Activated gamma-delta T cell (primary cell): ENCODE results near the gene MRPL20.
"Not testable (repeated sequence)": the region's sequence is repeated elsewhere in the genome, so short reads cannot be mapped to it uniquely, and the experiment has no call there.

Source experiments
- DNase-seq: peaks from one replicate; lab custom pipeline; 2025; lab: John Stamatoyannopoulos, UW

Gene MRPL20

GRCh38 chr1:1425753-1426495, 18.8 kb upstream of the MRPL20 start:
- DNase-seq, result no peak

DNA sequence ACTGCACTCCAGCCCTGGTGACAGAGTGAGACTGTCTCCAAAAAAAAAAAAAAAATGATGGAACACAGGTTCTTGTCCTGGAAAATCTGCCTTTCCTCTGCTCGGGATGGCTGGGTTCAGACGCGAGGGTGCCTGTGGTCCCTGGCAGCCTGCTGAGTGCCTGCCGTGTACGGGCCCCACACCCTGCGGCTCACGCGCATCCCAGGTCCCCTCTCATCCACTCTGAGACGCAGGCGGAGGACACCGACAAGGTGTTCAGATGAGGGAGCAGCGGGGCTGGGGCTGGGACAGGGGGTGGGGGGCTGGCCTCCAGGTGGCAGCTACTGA, 18.3 kb upstream of the MRPL20 start:
- DNase-seq, result no peak

DNA sequence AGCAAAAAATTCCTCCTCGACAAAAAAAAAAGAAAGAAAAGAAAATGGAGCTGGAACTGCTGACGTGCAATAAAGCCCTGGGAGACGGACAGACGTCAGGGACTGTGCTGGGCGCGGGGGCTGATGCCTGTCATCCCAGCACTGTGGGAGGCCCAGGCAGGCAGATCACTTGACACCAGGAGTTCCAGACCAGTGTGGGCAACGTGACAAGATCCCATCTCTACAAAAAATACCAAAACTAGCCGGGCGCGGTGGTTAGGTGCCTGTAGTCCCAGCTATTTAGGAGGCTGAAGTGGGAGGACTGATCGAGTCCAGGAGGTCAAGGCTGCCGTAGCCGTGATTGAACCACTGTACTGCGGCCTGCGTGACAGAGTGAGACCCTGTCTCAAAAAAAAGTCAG, 17.6 kb upstream of the MRPL20 start:
- DNase-seq, result no peak

DNA sequence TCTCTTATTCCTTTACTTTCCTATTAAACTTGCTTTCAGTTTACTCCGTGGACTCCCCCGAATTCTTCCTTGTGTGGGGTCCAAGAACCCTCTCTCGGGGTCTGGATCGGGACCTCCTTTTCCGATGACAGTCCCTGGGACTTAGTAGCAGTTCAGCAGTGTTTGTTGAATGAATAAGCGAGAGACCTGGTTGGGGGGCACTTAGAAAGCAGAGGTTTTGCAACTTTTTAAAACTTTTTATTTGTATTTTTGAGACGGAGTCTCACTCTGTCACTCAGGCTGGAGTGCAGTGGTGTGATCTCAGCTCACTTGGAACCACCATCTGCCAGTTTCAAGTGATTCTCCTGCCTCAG, 16.1 kb upstream of the MRPL20 start:
- no peak for DNase-seq

DNA sequence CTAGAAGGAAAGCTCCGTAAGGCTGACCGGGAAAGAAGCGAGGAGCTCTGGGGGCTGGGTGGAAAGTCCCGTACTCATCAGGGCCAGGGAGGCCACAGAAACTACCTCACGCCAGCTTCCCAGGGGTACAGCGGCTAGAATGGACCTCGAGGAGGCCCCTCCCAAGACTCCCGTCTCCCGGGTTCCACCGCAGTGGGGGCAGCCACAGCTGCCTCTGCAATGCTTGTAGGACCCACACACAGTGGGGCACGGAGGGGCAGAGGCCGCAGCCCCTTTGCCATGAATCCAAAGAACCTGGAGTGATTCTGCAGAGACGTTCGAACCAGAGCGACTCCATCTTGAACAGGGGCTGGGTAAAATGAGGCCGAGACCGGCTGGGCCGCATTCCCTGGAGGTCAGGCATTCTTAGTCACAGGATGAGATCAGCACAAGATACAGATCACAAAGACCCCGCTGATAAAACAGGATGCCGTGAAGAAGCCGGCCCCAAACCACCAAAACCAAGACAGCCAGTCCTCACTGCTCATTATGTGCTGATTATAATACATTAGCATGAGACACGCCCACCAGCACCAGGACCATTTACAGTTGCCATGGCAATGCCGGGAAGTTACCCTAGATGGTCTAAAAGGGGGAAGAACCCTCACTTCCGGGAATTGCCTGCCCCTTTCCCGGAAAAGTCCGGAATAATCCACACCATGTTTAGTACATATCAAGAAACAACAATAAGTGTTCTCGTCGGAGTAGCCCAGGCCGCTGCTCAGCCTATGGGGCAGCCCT, 15.6 kb upstream of the MRPL20 start:
- DNase-seq, result no peak

GRCh38 chr1:1421907-1422464, 14.9 kb upstream of the MRPL20 start:
- no peak for DNase-seq

DNA sequence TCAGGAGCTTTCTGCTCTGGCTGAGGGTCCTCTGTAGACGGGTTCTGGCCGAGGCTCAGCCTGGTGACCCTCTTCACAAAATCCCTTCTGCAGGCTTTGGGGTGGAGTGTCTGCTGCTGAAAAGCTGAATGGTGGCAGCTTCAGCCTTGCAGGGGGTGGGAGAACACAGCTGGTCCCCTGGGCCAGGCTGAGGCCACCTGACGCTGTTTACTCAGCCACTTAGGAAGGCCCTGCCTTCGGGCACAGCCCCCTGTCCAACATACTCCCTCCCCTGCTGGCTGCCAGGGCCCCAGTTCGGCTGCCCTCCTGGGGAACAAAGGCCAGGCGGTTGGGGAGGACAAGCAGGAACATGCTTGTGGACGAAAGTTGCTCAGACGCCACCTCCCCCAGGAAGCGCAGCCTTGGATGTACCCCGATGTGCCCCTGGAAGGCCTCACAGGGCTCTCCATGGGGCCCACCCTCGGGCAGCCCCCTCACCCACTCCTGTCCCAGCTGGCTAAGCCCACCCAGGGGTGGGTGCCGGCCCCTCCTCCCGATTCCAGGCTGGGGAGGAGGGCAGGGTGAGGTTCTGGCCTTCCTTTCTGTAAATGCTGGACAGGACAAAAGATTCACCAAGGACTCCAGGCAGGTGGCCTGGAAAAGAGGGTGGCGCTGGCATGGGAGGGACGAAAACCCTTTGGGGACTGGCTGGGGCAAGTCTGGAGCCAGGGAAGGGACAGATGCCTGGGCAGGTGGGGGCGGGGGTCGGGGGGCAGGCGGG, 14.2 kb upstream of the MRPL20 start, which contains the start of gene ANKRD65:
Gene ANKRD65 (minus strand): TSS at position 130 of the 760 bp plus-strand sequence. CDS start 271 bp downstream, outside the sequence.
- DNase-seq, result no peak

GRCh38 chr1:1420654-1421141, 13.6 kb upstream of the MRPL20 start:
- DNase-seq, result no peak

DNA sequence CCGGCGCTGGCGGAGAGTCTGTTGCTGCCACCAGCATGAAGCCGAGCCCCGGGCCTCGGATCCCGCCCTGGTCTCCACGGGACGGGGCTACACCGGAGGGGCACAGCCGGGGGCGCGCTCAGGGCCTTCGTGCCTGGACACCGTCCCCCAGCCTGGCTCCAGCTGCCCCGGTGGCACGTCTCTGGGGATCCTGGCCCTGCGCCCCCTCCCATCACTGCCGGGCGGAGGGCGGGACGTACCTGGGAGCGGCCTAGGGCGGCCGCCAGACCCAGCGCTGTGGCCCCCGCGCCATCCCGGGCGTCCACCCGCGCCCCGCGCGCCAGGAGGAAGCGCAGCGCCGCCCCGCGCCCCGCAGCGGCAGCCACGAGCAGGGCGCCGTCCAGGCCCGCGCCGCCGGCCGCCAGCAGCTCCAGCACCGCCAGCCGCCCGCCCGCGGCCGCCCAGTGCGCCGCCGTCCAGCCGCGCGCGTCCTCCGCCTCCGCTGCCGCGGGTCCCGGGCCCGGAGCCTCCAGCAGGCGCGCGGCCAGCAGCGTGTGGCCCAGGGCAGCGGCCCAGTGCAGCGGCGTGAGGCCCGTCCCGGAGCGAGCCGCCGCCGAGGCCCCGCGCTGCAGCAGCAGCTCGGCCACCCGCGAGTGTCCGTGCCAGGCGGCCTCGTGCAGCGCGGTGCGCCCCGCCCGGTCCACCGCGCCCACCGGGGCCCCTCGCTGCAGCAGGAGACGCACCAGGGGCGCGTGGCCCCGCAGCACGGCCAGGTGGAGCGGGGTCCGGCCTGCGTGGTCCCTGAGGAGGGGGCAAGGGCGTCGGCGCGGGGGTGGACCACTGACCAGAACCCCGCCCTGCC, 12.9 kb upstream of the MRPL20 start:
- DNase-seq, result no peak

- no peak for DNase-seq
These were observed 12.3 kb upstream of the MRPL20 start for GRCh38 chr1:1419363-1419812.

GRCh38 chr1:1418464-1419362, 11.6 kb upstream of the MRPL20 start:
- no peak for DNase-seq

GRCh38 chr1:1417825-1418463, 10.9 kb upstream of the MRPL20 start:
- DNase-seq, result not testable (repeated sequence)

DNA sequence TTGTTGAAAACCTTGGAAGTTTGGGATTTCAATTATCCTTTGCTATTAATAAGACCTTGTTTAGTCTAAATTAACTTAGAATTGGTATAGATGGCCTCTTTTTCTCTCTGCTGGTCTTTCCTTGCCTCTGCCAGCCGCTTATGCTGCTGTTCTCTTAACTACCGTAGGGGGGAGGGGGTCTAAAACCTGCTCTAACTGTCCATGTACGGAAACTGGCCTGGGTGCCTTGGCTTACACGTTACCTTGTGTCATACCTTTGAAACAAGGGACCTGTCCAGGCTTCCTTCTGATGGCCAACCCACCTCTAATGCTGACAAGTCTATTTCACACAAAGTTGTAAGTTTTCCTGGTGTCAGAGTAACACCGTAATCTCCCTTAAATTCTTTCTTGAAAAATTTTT, 10.3 kb upstream of the MRPL20 start:
- DNase-seq, result not testable (repeated sequence)

DNA sequence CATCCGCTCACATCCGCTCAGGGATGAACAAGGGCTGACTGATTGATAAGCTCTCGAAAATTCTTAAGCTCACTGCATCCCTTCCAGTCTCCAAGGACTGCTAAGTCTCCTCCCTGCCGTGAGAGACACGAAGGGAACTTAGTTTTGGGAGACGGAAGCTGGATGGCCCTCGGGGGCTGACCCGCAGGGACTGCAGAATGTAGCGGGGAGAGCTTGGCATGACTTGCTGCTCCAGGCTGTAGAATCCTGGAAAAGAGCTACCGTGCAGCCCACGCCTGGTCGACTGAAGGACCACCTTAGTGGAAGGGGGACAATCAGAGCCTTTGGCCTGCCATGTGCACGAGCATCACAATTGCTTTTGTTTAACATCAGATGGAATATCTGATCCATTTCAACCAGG, 8.7 kb upstream of the MRPL20 start:
- DNase-seq, result no peak

- not testable (repeated sequence) for DNase-seq
These were observed 5.3 kb upstream of the MRPL20 start for GRCh38 chr1:1412311-1412902.

- DNase-seq, result no peak
These were observed 4.5 kb upstream of the MRPL20 start for GRCh38 chr1:1411626-1412025.

GRCh38 chr1:1410238-1410637, 3.1 kb upstream of the MRPL20 start:
- not testable (repeated sequence) for DNase-seq

DNA sequence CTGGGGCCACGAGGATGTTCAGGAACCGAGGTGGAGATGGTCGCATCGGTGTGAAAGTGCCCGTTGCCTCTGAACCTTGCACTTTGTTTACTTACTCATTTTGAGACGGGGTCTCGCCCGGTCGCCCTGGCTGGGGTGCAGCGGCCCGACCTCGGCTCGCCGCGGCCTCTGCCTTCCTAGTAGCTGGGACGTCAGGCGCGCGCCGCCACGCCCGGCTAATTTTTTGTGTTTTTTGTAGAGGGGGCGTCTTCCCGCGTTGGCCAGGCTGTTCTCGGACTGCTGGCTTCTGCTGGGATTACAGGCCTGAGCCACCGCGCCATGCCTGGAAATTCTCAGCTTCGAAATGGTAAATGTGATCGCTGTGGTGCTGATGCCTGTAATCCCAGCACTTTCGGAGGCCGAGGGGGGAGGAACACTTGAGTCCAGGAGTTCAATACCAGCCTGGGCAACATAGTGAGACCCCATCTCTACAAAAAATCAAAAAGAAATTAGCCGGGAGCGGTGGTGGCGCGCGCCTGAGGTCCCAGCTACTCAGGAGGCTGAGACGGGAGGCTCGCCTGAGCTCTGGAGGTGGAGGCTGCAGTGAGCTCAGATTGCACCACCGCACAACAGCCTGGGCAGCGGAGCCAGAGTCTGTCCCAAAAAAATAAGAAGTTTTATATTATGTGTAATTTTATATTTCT, 684 bp upstream of the MRPL20 start:
- no peak for DNase-seq
